KMS-11 (cell line): ENCODE data around the gene MOB3B.

ENCODE experiments used
- H2AFZ ChIP-seq: fragments of 200-600 bp; sonication (generic); 2 replicates; pipeline ENCODE4 v1.6.1; 2016; ENCODE audit warnings: antibody characterized with exemption, mixed run types, low read depth
- H3K27ac ChIP-seq: fragments of 200-600 bp; sonication (generic); 2 replicates; pipeline ENCODE4 v1.6.1; 2016; ENCODE audit warnings: mild to moderate bottlenecking, mixed run types
- H3K27me3 ChIP-seq: fragments of 200-600 bp; sonication (generic); 2 replicates; pipeline ENCODE4 v1.6.1; 2017; ENCODE audit warnings: mild to moderate bottlenecking, low read depth, mixed run types, moderate library complexity; ENCODE audit not compliant: insufficient read depth
- H3K36me3 ChIP-seq: fragments of 200-600 bp; sonication (generic); 2 replicates; pipeline ENCODE4 v1.6.1; 2017; ENCODE audit warnings: mild to moderate bottlenecking, mixed run types; ENCODE audit not compliant: insufficient read depth
- H3K4me1 ChIP-seq: fragments of 200-600 bp; sonication (generic); 2 replicates; pipeline ENCODE4 v1.6.1; 2016; ENCODE audit warnings: mild to moderate bottlenecking, low read depth, mixed run types; ENCODE audit not compliant: poor library complexity, severe bottlenecking
- H3K4me2 ChIP-seq: fragments of 200-600 bp; sonication (generic); 2 replicates; pipeline ENCODE4 v1.7.0; 2016; ENCODE audit warnings: mild to moderate bottlenecking, mixed run types
- H3K4me3 ChIP-seq: fragments of 200-600 bp; sonication (generic); IDR thresholded peaks from 2 replicates; pipeline ENCODE4 v1.6.1; 2017; ENCODE audit warnings: low read depth, low read length, mixed read lengths; ENCODE audit not compliant: insufficient read depth
- H3K79me2 ChIP-seq: fragments of 200-600 bp; sonication (generic); 2 replicates; pipeline ENCODE4 v1.6.1; 2016; ENCODE audit warnings: low read depth, mixed run types; ENCODE audit not compliant: insufficient read depth
- H3K9ac ChIP-seq: fragments of 200-600 bp; sonication (generic); 2 replicates; pipeline ENCODE4 v1.6.1; 2016; ENCODE audit warnings: mild to moderate bottlenecking, mixed run types
- H4K20me1 ChIP-seq: fragments of 200-600 bp; sonication (generic); 2 replicates; pipeline ENCODE4 v1.6.1; 2016; ENCODE audit warnings: mild to moderate bottlenecking, mixed run types; ENCODE audit not compliant: insufficient read depth
- TF ChIP-seq, protein P1 (sequence below): fragments of 200-600 bp; sonication (generic); conservative IDR thresholded peaks from 2 replicates; pipeline ENCODE4 v1.6.1; 2017; ENCODE audit warnings: low read depth, mild to moderate bottlenecking, antibody characterized with exemption, low read length, moderate library complexity, mixed read lengths

The MOB3B gene

DNA sequence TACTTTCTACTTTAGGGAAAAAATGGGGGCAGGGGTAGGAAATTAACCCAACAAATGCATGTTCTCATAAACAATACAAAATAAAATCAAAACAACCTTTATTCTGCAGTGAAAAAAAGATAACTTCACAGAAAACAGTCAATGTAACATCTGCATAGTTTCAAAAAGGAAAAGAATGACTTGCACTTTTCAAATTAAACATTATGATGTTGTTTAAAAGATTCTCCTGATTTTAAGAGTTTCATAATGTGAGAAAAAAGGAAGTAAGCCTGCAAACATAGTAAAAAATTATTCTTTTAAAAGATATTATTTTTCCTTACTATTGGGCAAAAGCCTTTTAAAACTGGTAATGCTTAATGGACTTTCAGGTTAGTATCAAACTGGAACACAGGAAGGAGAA lies 36.1 kb upstream of the MOB3B start:
- Histone ChIP-seq H4K20me1 (no peaks in the 10 kb centered on the region), H3K9ac (no peak overlapping the region), H2AFZ (no peak overlapping the region), H3K4me1 (peaks cover 12% of the 10 kb centered on the region), H3K27ac (no peak overlapping the region), H3K27me3 (no peaks in the 10 kb centered on the region), H3K4me3 (no peak overlapping the region), H3K4me2 (no peak overlapping the region), H3K36me3 (no peaks in the 10 kb centered on the region), H3K79me2 (no peaks in the 10 kb centered on the region)
- TF ChIP-seq, protein P1, sequence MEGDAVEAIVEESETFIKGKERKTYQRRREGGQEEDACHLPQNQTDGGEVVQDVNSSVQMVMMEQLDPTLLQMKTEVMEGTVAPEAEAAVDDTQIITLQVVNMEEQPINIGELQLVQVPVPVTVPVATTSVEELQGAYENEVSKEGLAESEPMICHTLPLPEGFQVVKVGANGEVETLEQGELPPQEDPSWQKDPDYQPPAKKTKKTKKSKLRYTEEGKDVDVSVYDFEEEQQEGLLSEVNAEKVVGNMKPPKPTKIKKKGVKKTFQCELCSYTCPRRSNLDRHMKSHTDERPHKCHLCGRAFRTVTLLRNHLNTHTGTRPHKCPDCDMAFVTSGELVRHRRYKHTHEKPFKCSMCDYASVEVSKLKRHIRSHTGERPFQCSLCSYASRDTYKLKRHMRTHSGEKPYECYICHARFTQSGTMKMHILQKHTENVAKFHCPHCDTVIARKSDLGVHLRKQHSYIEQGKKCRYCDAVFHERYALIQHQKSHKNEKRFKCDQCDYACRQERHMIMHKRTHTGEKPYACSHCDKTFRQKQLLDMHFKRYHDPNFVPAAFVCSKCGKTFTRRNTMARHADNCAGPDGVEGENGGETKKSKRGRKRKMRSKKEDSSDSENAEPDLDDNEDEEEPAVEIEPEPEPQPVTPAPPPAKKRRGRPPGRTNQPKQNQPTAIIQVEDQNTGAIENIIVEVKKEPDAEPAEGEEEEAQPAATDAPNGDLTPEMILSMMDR, result no peak

DNA sequence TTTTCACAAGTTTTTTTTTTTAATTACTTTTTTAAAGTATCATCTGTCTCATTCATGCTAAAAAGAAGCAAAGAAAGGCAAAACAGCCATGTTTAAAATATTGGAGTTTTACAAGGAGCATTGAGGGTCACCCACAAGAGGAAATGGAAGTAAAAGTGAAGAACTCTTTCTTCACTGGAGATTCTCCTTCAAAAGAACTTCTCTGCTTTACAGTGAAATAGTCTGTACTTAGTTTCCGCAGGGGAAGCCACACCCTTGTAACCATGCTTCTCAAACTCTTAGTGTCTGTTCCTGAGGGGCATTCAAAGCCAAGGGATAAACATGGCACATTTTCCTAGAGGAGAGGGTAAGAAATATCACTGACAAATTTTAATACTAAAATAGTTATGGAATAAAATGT lies 35.1 kb upstream of the MOB3B start:
- H4K20me1 ChIP-seq, result no peaks in the 10 kb centered on the region
- no peak overlapping the region for H3K9ac ChIP-seq
- peaks cover 12% of the 10 kb centered on the region for H3K4me1 ChIP-seq
- no peak overlapping the region for H2AFZ ChIP-seq
- no peak overlapping the region for H3K4me2 ChIP-seq
- no peaks in the 10 kb centered on the region for H3K36me3 ChIP-seq
- no peaks in the 10 kb centered on the region for H3K27me3 ChIP-seq
- no peak overlapping the region for H3K27ac ChIP-seq
- TF ChIP-seq, protein P1, result no peak
- H3K4me3 ChIP-seq, result no peak overlapping the region
- no peaks in the 10 kb centered on the region for H3K79me2 ChIP-seq

DNA sequence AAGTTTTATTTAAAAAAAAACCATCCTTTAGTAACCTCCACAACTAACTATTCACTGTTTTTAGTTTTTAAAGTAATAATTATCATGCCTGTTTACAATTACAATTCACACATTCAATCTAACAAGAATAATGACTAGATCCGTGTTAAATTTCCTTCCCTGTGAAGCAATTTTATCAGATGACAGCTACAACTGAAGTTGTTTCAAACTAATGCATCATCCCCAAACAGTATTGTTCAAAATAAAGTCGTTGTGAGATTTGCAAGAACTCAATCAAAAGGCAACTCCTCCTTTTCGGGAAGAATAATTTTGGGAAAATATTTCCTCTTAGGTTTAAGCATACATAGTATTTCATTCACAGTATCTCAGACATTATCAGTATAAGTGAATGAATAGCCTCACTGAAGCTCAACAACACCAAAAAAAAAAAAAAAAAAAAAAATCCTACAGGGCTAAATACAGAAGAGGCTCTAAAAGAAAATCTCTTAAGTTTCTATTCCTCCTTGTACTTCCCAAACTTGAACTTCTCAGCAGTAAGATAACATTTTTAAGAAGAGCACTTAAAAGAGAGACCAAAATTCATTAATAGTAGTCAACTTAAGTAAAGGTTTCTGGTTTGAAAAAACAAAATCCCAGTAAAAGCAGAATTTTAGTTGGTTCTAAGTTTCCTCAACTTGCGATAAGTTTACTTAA lies 34.3 kb upstream of the MOB3B start:
- Histone ChIP-seq H3K79me2 (no peaks in the 10 kb centered on the region), H3K36me3 (no peaks in the 10 kb centered on the region), H2AFZ (no peak overlapping the region), H3K4me3 (no peak overlapping the region), H3K4me1 (peaks cover 12% of the 10 kb centered on the region), H4K20me1 (no peaks in the 10 kb centered on the region), H3K9ac (no peak overlapping the region), H3K27me3 (no peaks in the 10 kb centered on the region), H3K4me2 (no peak overlapping the region), H3K27ac (no peak overlapping the region)
- TF ChIP-seq, protein P1, result no peak

DNA sequence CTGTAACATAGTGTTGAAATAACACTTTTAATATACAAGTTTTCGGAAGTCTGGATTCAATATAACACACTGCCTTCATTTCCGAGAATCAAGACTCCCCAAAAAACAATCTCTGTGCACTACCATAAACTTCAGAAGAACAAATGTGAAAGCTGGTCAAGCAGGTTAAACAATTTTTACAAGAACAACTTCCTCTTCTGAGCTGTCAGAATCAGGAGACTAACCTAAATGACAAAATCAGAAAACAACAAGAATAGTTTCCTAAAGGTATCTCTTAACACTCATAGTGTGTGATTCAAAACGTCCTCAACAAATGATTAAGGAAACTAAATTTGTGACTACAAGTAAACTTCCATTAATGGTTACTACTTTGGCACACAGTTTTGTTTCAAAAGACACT lies 32.1 kb upstream of the MOB3B start:
- Histone ChIP-seq H3K36me3 (no peaks in the 10 kb centered on the region), H3K27ac (no peak overlapping the region), H3K4me2 (no peak overlapping the region), H3K4me3 (no peak overlapping the region), H3K79me2 (no peaks in the 10 kb centered on the region), H3K9ac (no peak overlapping the region), H2AFZ (no peak overlapping the region), H4K20me1 (no peaks in the 10 kb centered on the region), H3K27me3 (no peaks in the 10 kb centered on the region), H3K4me1 (peaks cover 12% of the 10 kb centered on the region)
- TF ChIP-seq, protein P1, result no peak
